GM21723 (cell line): Measurements from ENCODE around the gene ZNF324B.
A peak's percentile ranks its signal among the peaks of the same experiment; 100 is the strongest.
"Not testable (repeated sequence)": the region's sequence is repeated elsewhere in the genome, so short reads cannot be mapped to it uniquely, and the experiment has no call there.

Experiments used
- ATAC-seq: cut with Tn5 transposase; IDR thresholded peaks from one replicate; pipeline ENCODE4 v1.9.1; 2021; ENCODE audit warnings: mild to moderate bottlenecking, moderate library complexity; ENCODE audit not compliant: unreplicated experiment

The ZNF324B gene

GRCh38 chr19:58451358-58452101, at the start of gene ZNF324B:
Gene ZNF324B (plus strand): TSS chr19:58451622. CDS start chr19:58453702, 2,080 bp downstream.
- ATAC-seq, result peak; percentile 94

- ATAC-seq, result no peak
Observed at GRCh38 chr19:58401840-58402421, 49.5 kb upstream of the ZNF324B start.

GRCh38 chr19:58403920-58404478, 47.4 kb upstream of the ZNF324B start:
- not testable (repeated sequence) for ATAC-seq

- no peak for ATAC-seq
Observed at GRCh38 chr19:58406818-58407657, 44.4 kb upstream of the ZNF324B start.

- ATAC-seq, result peak; percentile 15
Observed at GRCh38 chr19:58407658-58408151, 43.7 kb upstream of the ZNF324B start.

- ATAC-seq, result peak; percentile 90
Observed at GRCh38 chr19:58408152-58409009, 43.0 kb upstream of the ZNF324B start, which contains the start of gene ZNF584. Gene ZNF584 (plus strand): TSS chr19:58408649. CDS start chr19:58409148, 499 bp downstream.

GRCh38 chr19:58409010-58409790, 42.2 kb upstream of the ZNF324B start:
- ATAC-seq, result peak; percentile 15

- ATAC-seq, result no peak
Observed at GRCh38 chr19:58416604-58417003, 34.8 kb upstream of the ZNF324B start.

- no peak for ATAC-seq
Observed at GRCh38 chr19:58417071-58417470, 34.4 kb upstream of the ZNF324B start.

- no peak for ATAC-seq
Observed at GRCh38 chr19:58428617-58429016, 22.8 kb upstream of the ZNF324B start.

GRCh38 chr19:58429745-58430144, 21.7 kb upstream of the ZNF324B start:
- ATAC-seq, result no peak

- no peak for ATAC-seq
Observed at GRCh38 chr19:58434217-58434616, 17.2 kb upstream of the ZNF324B start.

- ATAC-seq, result peak; percentile 94
Observed at GRCh38 chr19:58439576-58440554, 11.6 kb upstream of the ZNF324B start, which contains the start of gene ZNF132. Gene ZNF132 (minus strand): TSS chr19:58440153. CDS start chr19:58439821, 332 bp downstream.

GRCh38 chr19:58440556-58440955, 10.9 kb upstream of the ZNF324B start:
- no peak for ATAC-seq

GRCh38 chr19:58442986-58443385, 8.4 kb upstream of the ZNF324B start:
- ATAC-seq, result not testable (repeated sequence)

- ATAC-seq, result not testable (repeated sequence)
Observed at GRCh38 chr19:58448860-58449259, 2.6 kb upstream of the ZNF324B start.

GRCh38 chr19:58449980-58450379, 1.4 kb upstream of the ZNF324B start:
- ATAC-seq, result not testable (repeated sequence)

- peak; percentile 12 for ATAC-seq
Observed at GRCh38 chr19:58450856-58451357, 515 bp upstream of the ZNF324B start.
